Fibroblast of peridontal ligament (primary cell): Measurements from ENCODE around the gene PHC2.
"Not testable (repeated sequence)": the region's sequence is repeated elsewhere in the genome, so short reads cannot be mapped to it uniquely, and the experiment has no call there.

Experiments used
- DNase-seq: peaks from one replicate; pipeline ENCODE4 v3.0.0-alpha.2; 2010; ENCODE audit errors: extremely low read depth

The PHC2 gene

GRCh38 chr1:33292726-33293340 is 138.1 kb downstream of the PHC2 start:
- no peak for DNase-seq

GRCh38 chr1:33290615-33291014 is 140.3 kb downstream of the PHC2 start:
- DNase-seq: not testable (repeated sequence)

- no peak for DNase-seq
These were observed 141.1 kb downstream of the PHC2 start for GRCh38 chr1:33289858-33290154.

GRCh38 chr1:33288976-33289857 is 141.7 kb downstream of the PHC2 start:
- no peak for DNase-seq

- DNase-seq: no peak
These were observed 143.6 kb downstream of the PHC2 start for GRCh38 chr1:33287317-33287716.

- DNase-seq: peak; percentile 33
These were observed 144.3 kb downstream of the PHC2 start for GRCh38 chr1:33286451-33287185.

- no peak for DNase-seq
These were observed 146.8 kb downstream of the PHC2 start for GRCh38 chr1:33284049-33284448.

GRCh38 chr1:33282791-33283190 is 148.1 kb downstream of the PHC2 start:
- no peak for DNase-seq

- DNase-seq: no peak
These were observed 149.2 kb downstream of the PHC2 start for GRCh38 chr1:33281554-33282303.

GRCh38 chr1:33280091-33280661 is 150.7 kb downstream of the PHC2 start:
- no peak for DNase-seq

GRCh38 chr1:33277488-33278084 is 153.3 kb downstream of the PHC2 start:
- DNase-seq: no peak

GRCh38 chr1:33276573-33277298 is 154.2 kb downstream of the PHC2 start:
- DNase-seq: no peak

GRCh38 chr1:33275706-33276572 is 155.0 kb downstream of the PHC2 start:
- no peak for DNase-seq

- no peak for DNase-seq
These were observed 155.7 kb downstream of the PHC2 start for GRCh38 chr1:33275195-33275594.

GRCh38 chr1:33274446-33274845 is 156.4 kb downstream of the PHC2 start:
- DNase-seq: no peak

- DNase-seq: no peak
These were observed 156.9 kb downstream of the PHC2 start for GRCh38 chr1:33273961-33274371.
